Measurements from ENCODE around the gene SSBP4. TPM values are rescaled to one million over a fixed set of nuclear protein-coding genes. Genes with fewer than 3 reads are reported as not detected.

The SSBP4 gene
- total RNA-seq, 1 donor from 2014 or later, result 63.3 TPM

DNA sequence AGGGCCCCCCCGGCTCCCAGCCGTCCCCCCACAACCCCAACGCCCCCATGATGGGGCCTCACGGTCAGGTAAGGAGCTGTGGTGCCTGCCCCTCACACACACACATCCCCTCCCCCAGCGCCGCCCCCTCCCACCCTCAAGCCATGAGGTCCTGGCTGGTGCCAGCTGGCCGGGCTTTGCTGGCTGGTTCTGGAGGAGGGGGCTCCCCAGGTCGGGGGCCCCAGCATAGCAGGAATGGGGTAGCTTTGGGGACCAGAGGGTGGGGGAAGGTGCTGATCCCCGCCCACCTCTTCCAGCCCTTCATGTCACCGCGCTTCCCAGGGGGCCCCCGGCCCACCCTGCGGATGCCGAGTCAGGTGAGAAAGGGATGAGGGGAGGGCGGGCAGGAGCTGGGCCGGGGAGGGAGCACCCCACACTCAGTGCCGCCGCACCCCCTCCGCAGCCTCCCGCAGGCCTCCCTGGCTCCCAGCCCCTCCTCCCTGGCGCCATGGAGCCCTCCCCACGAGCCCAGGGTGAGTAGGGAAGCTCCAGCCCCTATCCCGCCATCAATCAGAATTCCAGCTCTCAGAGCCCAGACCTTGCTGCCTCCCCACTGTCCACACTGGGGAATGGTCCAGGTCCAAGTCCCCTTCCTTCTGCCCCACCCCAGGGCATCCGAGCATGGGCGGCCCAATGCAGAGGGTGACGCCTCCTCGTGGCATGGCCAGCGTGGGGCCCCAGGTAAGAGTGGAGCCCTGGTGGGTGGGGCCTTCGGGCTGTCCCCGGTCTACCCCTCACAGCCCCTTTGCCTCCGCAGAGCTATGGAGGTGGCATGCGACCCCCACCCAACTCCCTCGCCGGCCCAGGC, 12.4 kb downstream of the SSBP4 start:
- no peak for DNase-seq (ENCODE audit: low spot score)

- DNase-seq (ENCODE audit: low spot score), result no peak
These were observed 13.2 kb downstream of the SSBP4 start for GRCh38 chr19:18432275-18433014.

GRCh38 chr19:18433015-18433691, 14.0 kb downstream of the SSBP4 start:
- DNase-seq (ENCODE audit: low spot score), result no peak

- no peak for DNase-seq (ENCODE audit: low spot score)
These were observed 14.7 kb downstream of the SSBP4 start for GRCh38 chr19:18433735-18434398.

DNA sequence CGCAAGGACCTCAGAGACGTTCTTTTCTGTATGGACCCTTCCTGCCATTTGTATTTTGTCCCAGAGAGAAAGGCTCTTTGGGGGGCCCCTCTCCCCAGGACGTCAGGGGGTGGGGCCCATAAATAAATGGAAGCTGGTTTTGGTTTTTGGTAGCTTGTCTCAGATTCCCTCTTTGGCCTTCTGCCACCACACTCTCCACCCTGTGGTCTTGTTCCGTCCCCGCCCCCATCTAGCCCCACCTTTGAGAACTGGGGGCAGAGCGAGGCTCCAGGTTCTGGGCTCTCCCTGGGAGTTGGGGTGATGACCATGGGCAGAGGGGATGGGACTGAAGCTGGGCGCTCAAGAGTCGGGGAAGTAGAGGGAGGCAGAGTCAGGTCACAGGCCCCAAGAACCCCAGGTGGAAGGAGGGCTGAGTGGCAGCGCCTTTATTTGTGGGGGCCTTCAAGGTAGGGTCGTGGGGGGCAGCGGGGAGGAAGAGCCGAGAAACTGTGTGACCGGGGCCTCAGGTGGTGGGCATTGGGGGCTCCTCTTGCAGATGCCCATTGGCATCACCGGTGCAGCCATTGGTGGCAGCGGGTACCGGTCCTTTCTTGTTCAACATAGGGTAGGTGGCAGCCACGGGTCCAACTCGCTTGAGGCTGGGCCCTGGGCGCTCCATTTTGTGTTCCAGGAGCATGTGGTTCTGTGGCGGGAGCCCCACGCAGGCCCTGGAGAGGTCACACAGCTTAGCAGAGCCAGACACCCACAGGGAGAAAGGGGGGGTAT, 15.4 kb downstream of the SSBP4 start:
- no peak for DNase-seq (ENCODE audit: low spot score)

- DNase-seq (ENCODE audit: low spot score), result no peak
These were observed 16.1 kb downstream of the SSBP4 start for GRCh38 chr19:18435178-18435841.

GRCh38 chr19:18435842-18436670, 16.9 kb downstream of the SSBP4 start:
- DNase-seq (ENCODE audit: low spot score), result no peak

GRCh38 chr19:18436671-18437490, 17.7 kb downstream of the SSBP4 start:
- DNase-seq (ENCODE audit: low spot score), result no peak

- no peak for DNase-seq (ENCODE audit: low spot score)
These were observed 18.5 kb downstream of the SSBP4 start, which contains the start of gene ISYNA1 for GRCh38 chr19:18437491-18438330. TSS of gene ISYNA1 (minus strand) at chr19:18438133. CDS start at chr19:18437979, 154 bp downstream.

DNA sequence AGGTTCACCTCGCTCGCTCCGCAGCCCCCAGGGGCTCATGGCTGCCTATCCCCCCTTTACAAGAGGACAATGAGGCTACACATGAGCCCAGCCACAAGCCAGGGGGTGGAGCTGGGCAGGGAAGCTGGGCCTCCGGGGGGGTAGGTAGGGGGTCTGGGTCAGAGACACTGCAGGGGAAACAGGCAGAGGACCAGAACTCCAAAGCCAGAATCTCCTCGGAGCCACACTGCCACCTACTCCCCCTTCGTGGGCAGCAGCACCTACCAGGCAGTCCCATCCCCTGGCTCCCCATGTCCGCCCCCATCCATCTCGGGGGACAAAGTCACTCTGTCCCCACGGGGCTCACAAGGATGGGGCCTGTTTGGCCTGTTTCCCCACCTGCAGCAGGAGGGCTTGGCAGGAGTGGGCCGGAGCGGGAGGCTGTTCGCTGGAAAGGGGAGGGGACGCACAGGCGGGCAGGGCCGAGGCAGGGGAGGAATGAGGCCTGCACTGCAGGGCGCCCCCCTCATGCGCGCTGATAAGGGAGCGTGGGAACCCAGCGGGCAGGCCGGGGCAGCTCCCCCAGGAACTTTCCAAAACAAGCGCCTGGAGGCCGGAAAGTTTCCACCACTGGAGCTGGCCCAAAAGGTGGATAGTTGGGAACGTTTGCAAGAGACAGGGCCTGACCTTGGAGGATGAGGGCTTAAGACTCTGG, 19.3 kb downstream of the SSBP4 start:
- no peak for DNase-seq (ENCODE audit: low spot score)

GRCh38 chr19:18439025-18439909, 20.1 kb downstream of the SSBP4 start:
- no peak for DNase-seq (ENCODE audit: low spot score)

DNA sequence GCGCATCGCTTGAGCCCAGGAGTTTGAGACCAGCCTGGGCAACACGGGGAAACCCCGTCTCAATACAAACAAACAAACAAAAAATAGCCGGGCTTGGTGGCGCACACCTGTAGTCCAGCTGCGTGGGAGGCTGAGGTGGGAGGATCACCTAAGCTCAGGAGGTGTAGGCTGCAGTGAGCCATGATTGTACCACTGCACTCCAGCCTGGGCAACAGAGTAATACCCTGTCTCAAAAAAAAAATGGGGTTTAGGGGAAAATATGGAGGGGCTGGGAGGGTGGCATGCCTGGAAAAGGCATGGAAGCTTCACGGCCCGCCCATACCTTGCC, 20.7 kb downstream of the SSBP4 start:
- no peak for DNase-seq (ENCODE audit: low spot score)

- no peak for DNase-seq (ENCODE audit: low spot score)
These were observed 21.2 kb downstream of the SSBP4 start for GRCh38 chr19:18440415-18440877.

- no peak for DNase-seq (ENCODE audit: low spot score)
These were observed 22.0 kb downstream of the SSBP4 start for GRCh38 chr19:18440936-18441803.

Measured in mesenteric fat pad (tissue), 1 donor.